HG02678 (cell line): ENCODE results near the gene ZNFX1.

Source experiments
- ATAC-seq: cut with Tn5 transposase; IDR thresholded peaks from one replicate; pipeline ENCODE4 v1.9.1; 2021; ENCODE audit warnings: mild to moderate bottlenecking, moderate library complexity; ENCODE audit not compliant: unreplicated experiment

The ZNFX1 gene

DNA sequence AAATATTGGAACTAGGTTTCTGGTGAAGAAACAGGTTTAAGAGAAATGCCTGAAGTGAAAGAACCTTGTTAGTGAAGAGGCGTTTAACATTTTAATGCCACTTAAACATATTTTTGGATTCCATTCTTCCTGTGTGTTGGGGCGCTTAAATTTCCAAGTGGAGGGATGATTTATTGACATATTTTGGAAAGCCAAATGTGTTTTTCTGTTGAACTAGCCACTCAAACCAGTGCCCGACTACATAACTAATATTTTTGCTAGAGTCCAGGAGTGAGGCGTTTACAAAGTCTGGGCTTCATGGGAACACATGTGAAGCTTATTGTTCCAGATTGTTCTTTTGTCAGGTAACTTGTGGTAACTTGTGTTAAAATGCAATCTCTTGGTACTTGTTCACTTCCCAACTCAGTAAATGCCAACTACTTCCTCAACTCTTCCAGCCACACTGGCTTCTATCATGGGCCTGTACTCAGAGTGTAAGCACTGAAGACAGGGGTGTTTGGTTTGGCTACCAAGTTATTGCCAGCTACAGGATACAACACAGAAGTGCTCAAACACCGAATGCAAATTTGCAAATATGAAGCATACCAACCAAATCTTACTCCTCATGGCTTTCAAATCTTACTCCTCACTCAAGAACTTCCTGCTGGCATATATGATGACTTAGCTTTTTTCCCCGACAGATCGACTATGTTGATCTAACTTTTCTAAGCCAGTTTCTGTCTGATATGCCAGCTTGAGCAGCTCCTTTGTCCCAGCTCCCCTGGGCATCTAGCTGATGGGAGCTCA, 2.0 kb upstream of the ZNFX1 start:
- ATAC-seq = no peak

DNA sequence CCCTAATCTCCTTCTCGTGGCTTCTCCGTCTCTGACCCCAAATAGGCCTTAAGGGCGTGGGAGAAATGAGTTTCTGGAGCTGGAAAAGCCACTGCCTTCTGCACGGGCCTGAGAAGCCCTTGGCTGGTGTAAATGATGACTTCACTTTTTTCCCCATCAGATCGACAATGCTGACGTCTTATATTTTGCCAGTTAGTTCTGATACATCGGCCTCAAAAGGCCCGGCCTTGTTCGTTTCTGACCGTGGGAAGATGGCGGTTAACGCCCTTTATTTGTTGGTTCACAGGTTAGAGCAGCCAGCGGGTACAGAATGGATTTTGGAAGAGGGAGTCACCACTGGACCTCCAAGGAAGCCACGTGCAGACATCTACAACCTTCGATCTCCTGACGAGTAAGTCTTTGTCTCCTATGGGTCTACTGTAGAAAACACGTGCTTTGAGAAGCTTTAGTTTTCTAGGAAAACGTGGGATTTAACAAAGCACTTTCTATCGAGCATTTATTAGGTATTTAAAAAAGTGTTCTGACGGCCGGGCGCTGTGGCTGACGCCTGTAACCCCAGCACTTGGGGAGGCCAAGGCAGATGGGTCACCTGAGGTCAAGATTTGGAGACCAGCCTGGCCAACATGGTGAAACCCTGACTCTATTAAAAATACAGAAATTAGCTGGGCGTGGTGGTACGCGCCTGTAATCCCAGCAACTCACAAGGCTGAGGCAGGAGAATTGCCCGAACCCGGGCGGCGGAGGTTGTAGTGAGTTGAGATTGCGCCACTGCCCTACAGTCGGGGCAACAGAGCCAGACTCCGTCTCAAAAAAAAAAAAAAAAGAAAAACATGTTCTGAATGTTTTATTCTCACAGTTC, 1.2 kb upstream of the ZNFX1 start:
- ATAC-seq = no peak

DNA sequence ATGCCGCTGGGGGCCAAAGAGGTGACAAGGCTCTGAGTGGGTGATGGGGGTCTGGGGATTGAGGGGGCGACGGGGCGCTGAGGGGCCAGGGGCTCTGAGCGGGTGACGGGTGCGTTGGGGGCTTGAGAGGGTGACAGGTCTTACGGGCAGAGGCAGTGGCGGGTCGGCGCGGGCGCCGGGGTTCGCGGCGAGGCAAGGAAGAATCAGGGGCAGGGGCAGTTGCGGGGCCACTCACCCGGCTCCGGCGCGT, 146 bp downstream of the ZNFX1 start:
- no peak for ATAC-seq

DNA sequence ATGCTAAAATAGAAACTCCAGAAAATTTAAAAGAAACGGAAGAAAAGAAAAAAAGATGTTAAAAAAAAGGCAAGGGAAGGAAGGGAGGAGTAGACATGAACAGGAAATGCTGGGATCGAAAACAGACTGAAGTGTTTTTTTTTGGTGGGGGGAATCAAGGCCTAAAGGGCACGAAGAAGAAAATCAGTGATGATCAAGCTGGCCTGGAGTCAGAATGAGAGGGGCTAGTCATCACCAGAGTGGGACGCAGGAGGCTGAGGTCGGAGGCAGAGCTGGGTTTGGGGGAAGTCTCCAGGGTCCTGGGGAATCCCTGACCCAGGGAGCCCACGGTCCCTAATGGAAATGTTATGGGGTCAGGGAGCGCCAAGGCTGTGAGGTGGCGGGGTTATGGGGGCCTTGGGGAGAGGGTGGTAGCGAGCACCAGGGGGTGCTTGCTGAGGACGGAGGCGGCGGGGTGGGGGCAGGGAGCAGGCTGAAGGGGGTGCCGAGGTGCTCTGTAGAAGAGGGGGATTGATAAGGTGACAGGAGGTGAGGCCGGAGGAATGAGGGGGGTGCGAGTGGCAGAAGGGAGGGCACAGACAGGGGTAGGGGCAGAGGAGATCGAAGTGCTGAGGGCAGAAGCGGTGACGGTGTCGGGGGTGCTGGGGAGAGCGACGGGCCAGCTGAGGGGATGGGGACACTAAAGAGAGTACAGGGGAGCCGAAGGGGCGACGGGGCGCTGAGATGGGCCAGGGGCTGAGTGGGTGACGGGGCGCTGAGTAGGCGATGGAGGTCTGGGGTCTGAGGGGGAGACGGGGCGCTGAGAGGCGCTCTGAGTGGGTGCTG, 684 bp downstream of the ZNFX1 start:
- ATAC-seq = no peak

DNA sequence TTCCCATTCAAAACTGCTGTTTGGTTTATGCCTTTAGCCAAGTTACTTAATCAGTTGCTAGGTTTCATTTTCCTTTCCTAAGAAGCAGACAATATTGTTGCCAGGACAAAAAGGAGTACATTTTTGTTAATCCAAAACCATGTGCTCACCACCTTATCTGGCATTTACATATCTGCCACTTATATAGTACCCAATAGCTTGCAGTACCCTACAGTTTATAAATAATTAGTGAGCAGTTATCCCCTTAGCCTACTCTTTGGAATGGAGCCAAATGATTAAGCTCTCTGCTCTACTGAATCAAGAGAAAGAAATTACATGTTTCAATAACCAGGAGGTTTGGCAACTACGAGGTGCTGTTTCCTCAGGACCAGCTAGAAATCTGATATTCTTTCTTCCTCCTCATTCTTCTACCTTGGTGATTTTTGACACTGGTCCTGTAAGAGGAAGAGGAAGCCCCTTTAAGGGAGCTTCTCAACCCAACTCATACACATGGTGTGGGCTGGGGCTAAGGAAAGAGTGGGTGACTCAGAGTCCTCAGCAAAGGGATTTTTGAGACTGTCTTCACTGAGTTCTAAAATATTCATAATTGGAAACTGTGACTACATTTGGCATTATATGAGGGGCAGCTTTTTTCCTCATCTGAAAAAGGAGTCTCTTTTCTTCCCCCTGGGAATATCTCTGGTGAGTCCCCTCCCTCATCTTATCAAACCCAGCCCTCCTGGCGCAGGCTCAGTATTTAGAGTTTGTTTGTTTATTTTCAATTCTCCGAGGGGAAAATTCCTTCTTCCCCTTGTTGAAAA, 1.5 kb downstream of the ZNFX1 start:
- no peak for ATAC-seq

DNA sequence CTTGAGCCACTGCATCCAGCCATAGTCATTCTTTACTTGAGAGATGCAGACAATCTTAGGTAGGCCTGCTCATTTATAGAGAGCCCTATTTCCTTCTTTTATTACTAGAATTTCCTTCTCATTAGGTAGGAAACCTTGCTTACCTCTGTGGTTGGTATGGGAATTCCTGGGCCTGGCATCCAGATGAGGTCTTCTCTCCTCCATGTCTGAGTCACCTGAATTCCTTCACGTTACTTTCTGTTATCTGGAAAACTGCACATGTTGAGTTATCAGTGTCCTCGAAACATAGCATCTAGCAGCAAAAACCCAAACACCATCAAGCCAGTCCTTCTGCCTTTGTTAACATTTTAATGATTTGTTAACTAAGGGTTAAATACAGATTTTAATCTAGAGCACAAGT, 2.2 kb downstream of the ZNFX1 start:
- no peak for ATAC-seq

DNA sequence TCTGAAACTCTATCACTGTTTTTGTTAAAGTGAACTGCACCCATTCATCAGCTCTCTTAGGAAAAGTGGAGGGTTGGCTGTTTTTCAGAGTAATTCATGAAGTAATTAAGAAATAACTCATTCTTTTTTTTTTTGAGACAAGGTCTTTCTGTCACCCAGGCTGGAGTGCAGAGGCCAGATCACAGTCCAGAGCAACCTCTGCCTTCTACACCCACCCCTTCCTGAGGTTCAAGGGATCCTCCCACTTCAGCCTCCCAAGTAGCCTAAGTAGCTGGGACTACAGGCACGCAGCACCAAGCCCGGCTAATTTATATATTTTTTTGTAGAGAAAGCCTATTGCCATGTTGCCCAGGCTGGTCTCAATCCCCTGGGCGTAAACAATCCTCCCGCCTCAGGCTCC, 2.6 kb downstream of the ZNFX1 start:
- no peak for ATAC-seq

DNA sequence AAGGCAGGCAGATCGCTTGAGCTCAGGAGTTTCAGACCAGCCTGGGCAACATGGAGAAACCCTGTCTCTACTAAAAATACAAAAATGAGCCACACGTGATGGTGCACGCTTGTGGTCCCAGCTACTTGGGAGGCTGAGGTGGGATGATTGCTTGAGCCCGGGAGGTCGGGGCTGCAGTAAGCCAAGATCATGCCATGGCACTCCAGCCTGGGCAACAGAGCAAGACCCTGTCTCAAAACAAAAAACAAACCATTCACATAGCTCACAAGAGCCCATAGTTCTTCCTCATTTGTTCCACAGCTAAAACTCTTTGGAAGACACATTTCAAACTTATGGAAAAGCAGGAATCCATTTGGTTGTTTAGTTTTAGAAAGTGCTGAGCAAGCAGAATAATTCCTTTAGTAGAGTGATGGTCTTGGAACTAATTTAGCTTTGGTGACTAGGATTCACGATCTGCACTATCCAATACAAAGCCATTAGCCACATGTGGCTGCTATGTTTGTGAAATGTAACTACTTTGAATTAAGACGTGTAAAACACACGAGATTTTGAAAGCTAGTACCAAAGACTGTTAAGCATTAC, 4.1 kb downstream of the ZNFX1 start:
- ATAC-seq = no peak

DNA sequence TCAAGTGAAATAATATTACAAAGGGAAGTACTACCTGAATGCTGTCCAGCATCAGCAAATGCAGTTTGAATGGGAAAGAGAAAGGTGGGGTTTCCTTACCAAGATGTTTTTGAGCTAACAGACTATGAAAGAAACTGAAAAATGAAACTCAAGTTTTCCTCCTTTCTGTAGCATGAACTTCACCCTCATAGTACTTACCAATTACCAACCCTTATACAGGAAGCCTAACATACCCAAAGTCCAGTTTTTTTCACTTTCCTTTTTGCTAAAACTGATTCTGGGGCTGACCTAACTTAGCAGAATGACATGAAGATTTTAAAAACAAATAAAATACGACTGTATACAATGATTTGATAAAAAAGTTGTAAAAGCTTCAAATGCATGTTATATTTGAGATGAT, 5.2 kb downstream of the ZNFX1 start:
- ATAC-seq = no peak

DNA sequence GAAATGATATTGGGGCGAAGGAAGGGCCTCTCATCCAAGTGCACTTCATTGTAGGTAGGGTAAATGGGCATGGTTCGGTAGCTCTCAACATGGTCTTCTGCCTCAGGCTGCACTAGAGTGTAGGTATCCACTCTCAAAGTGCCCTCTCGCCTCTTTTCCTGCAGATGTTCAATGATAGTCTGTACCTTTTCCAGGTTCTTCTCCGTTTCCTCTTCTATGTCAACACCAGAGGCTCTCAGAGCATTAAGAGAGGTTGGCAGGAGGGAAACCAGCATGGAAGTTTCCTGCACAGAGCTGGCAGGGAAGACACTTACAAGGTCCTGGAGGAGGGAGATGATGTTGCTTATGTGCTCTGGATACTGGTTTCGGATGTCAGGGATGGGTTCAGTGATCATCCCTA, 7.1 kb downstream of the ZNFX1 start:
- ATAC-seq = no peak

DNA sequence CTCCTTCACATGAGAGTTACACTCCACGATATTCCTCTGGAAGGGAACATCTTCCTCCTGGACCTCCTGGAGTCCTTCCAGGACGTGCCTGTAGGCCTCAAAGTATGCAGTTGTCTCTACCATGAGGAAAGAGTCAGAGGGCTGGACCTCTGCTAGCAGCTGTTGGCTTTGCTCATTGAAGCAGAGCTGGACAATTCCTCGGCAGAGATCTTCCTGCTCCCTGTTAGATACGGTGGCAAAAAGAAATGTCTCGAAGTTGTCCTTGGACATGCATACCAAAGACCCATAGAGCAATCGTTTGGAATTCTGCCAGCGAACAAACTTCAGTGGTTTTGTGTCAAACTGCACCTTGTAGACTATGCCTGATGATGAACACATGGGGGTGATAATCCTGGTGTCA, 7.7 kb downstream of the ZNFX1 start:
- no peak for ATAC-seq

DNA sequence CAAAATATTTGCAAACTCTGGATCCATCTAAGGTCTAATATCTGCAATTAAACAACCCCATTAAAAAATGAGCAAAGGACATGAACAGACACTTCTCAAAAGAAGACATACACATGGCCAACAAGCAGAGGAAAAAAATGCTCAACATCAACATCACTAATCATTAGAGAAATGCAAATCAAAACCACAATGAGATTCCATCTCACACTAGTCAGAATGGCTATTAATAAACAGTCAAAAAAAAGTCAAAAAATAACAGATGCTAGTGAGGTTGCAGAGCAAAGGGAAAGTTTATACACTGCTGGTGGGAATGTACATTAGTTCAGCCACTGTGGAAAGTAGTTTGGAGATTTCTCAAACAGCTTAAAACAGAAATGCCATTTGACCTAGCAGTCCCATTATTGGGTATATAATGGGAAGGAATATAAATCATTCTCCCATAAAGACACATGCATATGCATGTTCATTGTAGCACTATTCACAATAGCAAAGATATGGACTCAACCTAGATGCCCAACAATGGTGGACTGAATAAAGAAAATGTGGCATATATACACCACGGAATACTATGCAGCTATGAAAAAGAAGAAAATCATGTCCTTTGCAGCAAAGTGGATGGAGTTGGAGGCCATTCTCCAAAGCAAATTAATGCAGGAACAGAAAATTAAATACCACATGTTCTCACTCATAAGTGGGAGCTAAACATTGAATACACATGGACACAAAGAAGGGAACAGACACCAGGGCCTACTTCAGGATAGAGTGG, 9.1 kb downstream of the ZNFX1 start:
- ATAC-seq = no peak

DNA sequence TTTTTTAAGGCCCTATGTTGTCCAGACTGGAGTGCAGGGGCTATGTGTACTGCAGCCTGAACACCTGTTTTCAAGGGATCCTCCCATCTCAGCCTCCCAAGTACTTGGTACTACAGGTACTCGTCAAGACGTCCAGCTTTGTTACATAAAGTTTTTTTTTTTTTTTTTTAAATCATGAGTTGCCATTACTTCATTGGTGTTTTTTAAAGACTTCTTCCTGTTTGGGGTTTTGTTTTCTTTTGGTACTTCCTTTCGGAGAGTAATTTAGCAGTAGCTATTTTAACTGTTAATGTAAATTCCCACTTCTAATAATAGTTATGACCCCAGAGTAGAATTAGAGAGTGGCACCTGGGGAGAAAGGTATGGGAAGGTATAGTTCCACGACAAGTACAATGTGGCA, 10.5 kb downstream of the ZNFX1 start:
- ATAC-seq = no peak

DNA sequence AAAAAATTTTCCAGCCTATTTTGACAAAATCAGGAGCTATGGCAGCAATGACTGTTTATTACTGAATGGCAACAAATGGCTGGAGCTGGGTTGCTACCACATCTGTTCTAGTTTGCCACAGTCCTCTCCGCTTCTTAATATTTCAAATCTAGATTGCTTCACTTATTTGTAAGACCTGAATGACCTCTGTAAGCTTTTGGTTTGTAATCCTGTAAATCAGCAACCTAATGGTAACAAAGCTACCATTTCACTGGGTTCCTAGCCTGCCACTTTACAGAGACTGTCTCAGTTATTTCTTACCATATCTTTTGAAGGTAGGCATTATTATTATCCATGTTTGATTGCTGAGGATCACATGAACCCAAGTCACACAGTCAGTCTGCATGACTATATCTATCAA, 15.4 kb downstream of the ZNFX1 start:
- no peak for ATAC-seq

DNA sequence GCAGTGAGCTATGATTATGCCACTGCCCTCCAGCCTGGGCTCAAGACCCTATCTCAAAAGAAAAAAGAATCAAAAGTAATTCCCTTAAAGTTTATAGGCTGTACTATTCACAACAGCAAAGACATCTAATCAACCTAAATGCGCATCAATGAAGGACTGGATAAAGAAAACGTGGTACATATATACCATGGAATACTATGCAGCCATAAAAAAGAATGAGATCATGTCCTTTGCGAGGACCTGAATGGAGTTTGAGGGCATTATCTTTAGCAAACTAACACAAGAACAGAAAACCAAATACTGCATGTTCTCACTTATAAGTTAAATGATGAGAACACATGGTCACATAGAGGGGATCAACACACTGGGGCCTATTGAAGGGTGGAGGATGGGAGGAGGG, 16.7 kb downstream of the ZNFX1 start:
- ATAC-seq = no peak

DNA sequence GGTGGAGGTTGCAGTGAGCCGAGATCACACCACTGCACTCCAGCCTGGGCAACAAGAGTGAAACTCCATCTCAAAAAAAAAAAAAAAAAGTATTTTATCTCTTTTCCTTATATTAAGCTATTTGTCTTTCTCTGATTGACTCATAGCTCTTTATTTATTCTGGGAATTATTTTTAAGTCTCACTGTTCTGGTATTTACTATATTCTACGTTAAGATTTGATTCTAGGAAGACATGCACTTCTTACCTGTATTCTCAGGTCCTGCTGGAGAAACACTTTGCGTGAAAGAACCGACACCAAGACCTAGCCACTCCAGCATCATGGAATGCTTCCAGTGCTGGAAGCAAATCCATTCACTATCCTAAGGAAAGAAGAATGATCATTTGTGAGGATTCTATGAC, 17.6 kb downstream of the ZNFX1 start:
- no peak for ATAC-seq

DNA sequence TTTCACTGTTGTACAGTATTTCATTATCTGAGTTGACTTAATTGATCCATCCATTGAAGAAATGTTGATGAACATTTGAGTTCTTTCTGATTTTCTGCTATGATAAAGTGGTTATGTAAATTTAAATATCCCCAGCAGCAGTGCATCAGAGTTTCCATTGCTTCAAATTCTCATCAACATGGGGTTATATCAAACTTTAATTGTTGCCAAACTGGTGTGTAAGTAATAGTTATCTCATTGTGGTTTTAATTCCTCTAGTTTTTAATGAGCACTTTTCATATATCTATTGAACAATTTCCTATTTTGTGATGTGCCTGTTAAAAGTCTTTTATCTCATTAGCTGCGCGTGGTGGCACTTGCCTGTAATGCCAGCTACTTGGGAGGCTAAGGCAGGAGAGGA, 18.1 kb downstream of the ZNFX1 start:
- no peak for ATAC-seq

DNA sequence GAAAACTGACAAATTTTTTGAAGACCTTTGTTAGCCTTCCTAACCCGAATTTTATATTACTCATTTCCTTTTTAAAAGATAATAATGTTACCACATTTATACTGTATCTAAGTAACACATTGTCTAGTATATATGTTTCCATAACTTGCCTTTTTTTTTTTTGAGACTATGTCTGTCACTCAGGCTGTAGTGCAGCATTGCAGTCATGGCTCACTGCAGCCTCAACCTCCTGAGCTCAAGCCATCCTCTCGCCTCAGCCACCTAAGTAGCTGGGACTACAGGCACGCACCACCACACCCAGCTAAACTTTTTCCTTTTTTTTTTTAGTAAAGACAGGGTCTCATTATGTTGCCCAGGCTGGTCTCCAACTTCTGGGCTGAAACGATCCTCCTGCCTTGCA, 18.6 kb downstream of the ZNFX1 start:
- ATAC-seq = no peak

DNA sequence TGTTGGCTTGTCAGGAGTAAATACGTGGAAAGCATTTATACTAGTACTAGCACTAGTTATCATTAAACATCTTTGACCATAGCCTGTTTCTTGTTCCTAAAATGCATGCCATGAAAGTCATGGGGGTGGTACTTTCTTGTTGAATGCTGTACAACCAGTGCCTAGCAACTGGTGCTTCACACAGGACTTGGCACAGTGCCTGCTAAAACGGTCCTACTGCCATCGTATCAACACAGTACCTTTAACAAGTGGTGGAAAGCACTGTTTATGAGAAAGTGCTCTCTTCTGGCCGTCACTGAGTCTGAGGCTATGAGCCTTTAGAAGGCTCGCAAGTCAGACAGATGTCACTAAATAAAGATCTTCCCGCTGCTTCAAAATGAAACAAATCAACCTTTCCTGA, 21.6 kb downstream of the ZNFX1 start:
- ATAC-seq = no peak
